Measurements from ENCODE around the gene AP4S1.

AP4S1 gene

DNA sequence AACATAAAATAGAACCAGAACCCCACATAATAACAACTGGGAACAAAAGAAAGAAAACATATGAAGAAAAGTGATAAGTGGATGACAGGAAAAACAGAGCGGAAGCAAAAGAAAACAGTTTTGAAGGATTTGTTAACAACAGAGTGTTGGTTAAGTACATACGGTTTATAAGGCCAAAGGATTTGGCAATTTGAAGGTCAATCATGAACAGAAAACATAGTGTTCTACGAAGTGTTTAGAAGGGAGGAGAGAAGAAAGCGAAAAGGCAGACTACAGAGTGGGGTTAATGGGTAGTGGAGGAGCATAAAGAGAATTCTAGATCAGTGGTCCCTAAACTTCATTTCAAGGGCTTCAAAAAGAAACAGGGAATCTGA lies 3.9 kb upstream of the AP4S1 start:
- TF ChIP-seq, protein P1, sequence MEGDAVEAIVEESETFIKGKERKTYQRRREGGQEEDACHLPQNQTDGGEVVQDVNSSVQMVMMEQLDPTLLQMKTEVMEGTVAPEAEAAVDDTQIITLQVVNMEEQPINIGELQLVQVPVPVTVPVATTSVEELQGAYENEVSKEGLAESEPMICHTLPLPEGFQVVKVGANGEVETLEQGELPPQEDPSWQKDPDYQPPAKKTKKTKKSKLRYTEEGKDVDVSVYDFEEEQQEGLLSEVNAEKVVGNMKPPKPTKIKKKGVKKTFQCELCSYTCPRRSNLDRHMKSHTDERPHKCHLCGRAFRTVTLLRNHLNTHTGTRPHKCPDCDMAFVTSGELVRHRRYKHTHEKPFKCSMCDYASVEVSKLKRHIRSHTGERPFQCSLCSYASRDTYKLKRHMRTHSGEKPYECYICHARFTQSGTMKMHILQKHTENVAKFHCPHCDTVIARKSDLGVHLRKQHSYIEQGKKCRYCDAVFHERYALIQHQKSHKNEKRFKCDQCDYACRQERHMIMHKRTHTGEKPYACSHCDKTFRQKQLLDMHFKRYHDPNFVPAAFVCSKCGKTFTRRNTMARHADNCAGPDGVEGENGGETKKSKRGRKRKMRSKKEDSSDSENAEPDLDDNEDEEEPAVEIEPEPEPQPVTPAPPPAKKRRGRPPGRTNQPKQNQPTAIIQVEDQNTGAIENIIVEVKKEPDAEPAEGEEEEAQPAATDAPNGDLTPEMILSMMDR (IDR thresholded peaks at IDR 0.05; ENCODE audit: low read length, missing control alignments): no peak
- DNase-seq (ENCODE audit: low read depth): no peak
- H3K4me3 ChIP-seq (replicated peaks; ENCODE audit: low read depth, low read length): no peak overlapping the region

DNA sequence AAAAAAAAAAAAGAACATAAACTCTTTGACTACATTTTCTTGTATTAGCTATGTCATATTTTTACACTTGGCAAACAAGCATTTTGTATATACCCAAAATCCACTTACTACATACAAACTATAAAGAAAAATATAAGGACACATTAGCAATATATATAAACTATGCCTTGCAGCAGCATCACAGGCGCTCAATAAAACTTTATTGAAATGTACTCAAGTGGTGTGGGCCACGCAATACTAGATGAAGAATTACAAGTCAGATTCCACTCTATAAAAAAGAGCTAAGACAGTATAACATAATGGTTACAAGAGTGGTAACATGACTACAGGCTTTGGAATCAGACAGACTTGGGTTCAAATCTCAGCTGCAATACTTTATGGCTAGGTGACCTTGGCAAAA lies 3.1 kb upstream of the AP4S1 start:
- no peak for DNase-seq (ENCODE audit: low read depth)
- no peak overlapping the region for H3K4me3 ChIP-seq (replicated peaks; ENCODE audit: low read depth, low read length)
- TF ChIP-seq, protein P1 (IDR thresholded peaks at IDR 0.05; ENCODE audit: low read length, missing control alignments): no peak

DNA sequence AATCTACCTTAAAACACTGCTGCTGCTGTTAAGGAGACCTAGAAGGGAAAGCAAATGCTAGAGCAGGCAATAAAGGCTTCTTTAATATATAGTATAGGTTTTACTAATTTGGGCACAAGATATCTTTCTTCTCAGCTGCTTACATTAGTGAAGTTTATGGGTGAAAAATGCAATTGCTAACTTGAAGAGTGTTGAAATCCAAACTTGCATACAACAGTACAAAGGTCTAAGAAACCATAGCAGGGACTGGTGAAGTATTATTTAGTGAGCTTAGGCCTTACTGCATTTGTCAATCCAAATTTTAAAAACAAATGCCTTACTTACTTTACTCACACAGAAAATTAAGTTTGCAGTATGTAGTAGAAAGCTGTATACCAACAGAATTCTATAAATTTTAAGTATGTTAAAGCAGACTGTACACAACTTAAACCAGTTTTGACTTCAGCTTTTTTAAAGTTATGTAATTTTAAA lies 1.4 kb upstream of the AP4S1 start:
- DNase-seq (ENCODE audit: low read depth): no peak

DNA sequence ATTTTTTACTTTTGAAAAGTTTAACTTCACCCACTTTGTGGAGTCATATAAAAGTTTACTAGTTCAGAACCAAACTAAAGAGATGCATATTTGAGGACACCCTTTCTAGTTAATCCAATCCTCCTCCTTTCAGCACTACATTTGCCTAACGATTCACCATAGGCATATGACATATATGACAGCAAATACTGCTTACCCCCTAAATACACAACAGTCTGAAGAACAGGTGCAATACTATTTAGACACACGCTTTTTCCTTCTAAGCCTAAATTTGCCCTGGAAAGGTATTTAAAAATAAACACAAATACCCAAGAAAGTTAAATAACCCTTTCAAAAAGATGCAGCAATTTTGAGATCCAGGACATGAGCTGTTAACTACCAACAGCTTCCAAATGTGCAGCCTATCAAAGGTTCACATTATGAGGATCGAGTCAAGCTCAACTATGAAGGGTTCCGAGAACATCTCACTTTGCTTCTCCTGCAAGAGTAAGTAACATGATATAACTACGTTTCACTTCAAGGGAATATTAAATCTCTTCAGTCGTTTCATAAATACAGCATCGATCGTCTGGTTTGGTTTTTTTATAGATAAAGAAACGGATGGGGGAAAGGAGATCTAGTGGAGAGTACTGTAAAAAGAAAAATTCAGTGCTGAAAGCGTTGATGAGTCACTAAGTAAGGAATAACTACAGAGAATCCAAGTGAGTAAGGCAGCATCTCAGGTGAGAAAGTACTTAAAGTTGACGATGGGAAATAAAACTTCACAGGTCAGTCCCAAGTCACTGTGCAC lies 677 bp upstream of the AP4S1 start:
- H3K4me3 ChIP-seq (replicated peaks; ENCODE audit: low read depth, low read length): peak overlapping the region; percentile 81
- TF ChIP-seq, protein P1 (IDR thresholded peaks at IDR 0.05; ENCODE audit: low read length, missing control alignments): no peak
- DNase-seq (ENCODE audit: low read depth): no peak

More for the DNA sequence above, 1.4 kb upstream of the AP4S1 start:
- TF ChIP-seq, protein P1 (IDR thresholded peaks at IDR 0.05; ENCODE audit: low read length, missing control alignments): no peak
- H3K4me3 ChIP-seq (replicated peaks; ENCODE audit: low read depth, low read length): peak overlapping the region; percentile 81

DNA sequence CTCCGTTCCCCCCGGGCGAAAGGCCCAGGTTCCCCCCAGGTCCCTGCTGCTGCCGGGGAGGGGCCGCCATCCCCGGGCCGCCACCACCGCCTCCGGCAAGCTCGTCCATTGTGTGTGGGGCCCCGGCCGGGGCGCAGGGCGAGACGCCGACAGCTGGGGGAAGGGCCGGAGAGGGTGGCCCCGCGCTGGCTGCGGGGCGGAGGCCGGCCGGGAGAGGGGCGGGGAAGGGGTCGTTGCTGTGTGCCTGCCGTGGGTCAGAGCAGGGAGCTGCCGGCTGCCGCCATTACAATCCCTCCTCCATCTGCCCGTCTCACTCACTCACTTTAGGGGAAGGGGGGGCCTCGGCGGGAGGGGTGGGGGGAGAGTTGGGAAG lies 614 bp downstream of the AP4S1 start, which contains the start of gene STRN3:
Gene STRN3, minus strand, starts transcription at position 303 of the 373 bp plus-strand sequence. Its CDS starts 194 bp downstream, at position 109.
- H3K4me3 ChIP-seq (replicated peaks; ENCODE audit: low read depth, low read length): peak within 1 kb of the TSS; percentile 81
- TF ChIP-seq, protein P1 (IDR thresholded peaks at IDR 0.05; ENCODE audit: low read length, missing control alignments): no peak
- DNase-seq (ENCODE audit: low read depth): no peak

DNA sequence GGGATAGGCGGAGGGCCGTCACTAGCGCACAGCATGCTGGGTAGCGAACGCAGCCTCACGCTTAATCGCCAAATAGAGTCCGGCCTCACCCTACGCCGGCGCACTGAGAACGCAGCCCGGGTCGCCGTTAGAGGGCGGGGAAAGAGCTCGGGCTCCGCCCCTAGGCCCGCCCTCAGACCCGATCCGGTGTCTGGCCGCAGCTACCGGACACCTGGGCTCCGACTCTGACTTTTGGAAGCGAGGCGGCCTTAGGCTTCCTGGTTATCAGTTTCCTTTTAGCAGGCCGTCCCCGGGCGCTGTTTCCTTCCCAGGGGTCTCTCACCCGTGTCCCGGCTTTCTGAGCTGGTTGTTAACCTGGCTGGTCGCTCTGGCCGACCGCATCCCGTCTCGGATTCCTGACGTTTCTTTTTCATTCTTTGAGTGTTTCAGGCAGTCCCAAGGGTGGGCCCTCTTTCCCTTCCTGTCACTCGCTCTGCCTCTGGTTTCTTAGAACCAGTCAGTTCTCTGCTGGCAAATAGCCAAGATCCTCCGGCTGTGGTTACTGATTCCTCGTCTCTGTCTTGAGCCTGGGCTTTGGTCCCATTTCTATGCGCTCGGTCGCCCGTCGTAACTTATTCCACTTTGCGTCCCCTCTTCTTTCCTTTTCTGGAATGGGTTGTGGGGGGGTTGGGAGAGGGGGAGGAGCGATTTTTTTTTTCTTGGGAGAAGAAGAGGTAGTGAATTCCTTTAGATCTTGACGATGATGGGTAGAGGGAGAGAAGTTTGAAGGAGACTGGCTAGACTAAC lies 1.2 kb downstream of the AP4S1 start:
- peak overlapping the region; percentile 81 for H3K4me3 ChIP-seq (replicated peaks; ENCODE audit: low read depth, low read length)
- peak; percentile 97 for DNase-seq (ENCODE audit: low read depth)
- TF ChIP-seq, protein P1 (IDR thresholded peaks at IDR 0.05; ENCODE audit: low read length, missing control alignments): no peak
